VCaP (cell line): Measurements from ENCODE around the gene PYGO2.

ENCODE experiments used
- H3K27ac ChIP-seq: fragments of 450-650 bp; 2 replicates; pipeline ENCODE4 v1.5.1; 2017
- CTCF ChIP-seq: fragments of 450-650 bp; conservative IDR thresholded peaks from 2 replicates; pipeline ENCODE4 v1.5.1; 2017; ENCODE audit warnings: mild to moderate bottlenecking, moderate library complexity

The PYGO2 gene

GRCh38 chr1:154969246-154969645, 7.7 kb upstream of the PYGO2 start:
- TF ChIP-seq CTCF = no peak
- H3K27ac ChIP-seq = no peak overlapping the region; the same call in 1 of the 2 replicates

- H3K27ac ChIP-seq = peak overlapping the region; percentile 20; the same call in 1 of the 2 replicates
- TF ChIP-seq CTCF = no peak
Observed at GRCh38 chr1:154968731-154969130, 7.1 kb upstream of the PYGO2 start.

GRCh38 chr1:154967331-154967950, 5.9 kb upstream of the PYGO2 start:
- H3K27ac ChIP-seq = peak overlapping the region; percentile 20

GRCh38 chr1:154966111-154966510, 4.5 kb upstream of the PYGO2 start:
- H3K27ac ChIP-seq = no peak overlapping the region
- no peak for TF ChIP-seq CTCF

More at GRCh38 chr1:154967331-154967950, 5.9 kb upstream of the PYGO2 start:
- TF ChIP-seq CTCF = no peak

GRCh38 chr1:154964359-154964758, 2.8 kb upstream of the PYGO2 start:
- H3K27ac ChIP-seq = peak overlapping the region; percentile 100; the same call in 1 of the 2 replicates
- no peak for TF ChIP-seq CTCF

- H3K27ac ChIP-seq = peak overlapping the region; percentile 100; the same call in 1 of the 2 replicates
- no peak for TF ChIP-seq CTCF
Observed at GRCh38 chr1:154963643-154964042, 2.1 kb upstream of the PYGO2 start.

GRCh38 chr1:154962795-154963330, 1.3 kb upstream of the PYGO2 start:
- peak overlapping the region; percentile 100 for H3K27ac ChIP-seq
- TF ChIP-seq CTCF = no peak
